ENCODE measurements around the gene CELA2B. TPM values are rescaled to one million over a fixed set of nuclear protein-coding genes. Genes with fewer than 3 reads are reported as not detected.
"Not testable (repeated sequence)": the region's sequence is repeated elsewhere in the genome, so short reads cannot be mapped to it uniquely, and the experiment has no call there.

The CELA2B gene
- total RNA-seq, 3 donors from 2014 or later: not detected

GRCh38 chr1:15483971-15484370 lies 8.1 kb downstream of the CELA2B start:
- H3K9me3 ChIP-seq: no peaks in the 10 kb centered on the region
- no peaks in the 10 kb centered on the region for H3K36me3 ChIP-seq
- no peak for DNase-seq (ENCODE audit: low spot score in 2 of 2)
- H3K4me1 ChIP-seq: no peaks in the 10 kb centered on the region
- no peak for TF ChIP-seq CTCF (IDR thresholded peaks at IDR 0.05)
- no peak for TF ChIP-seq POLR2AphosphoS5 (IDR thresholded peaks at IDR 0.05)
- no peak for TF ChIP-seq POLR2A (IDR thresholded peaks at IDR 0.05)
- no peak overlapping the region for H3K27ac ChIP-seq
- no peaks in the 10 kb centered on the region for H3K27me3 ChIP-seq
- intact Hi-C loops (cut with DNase I; ENCODE audit: low total_unique reads): no loop called here
- no peak overlapping the region for H3K4me3 ChIP-seq

GRCh38 chr1:15484443-15484842 lies 8.5 kb downstream of the CELA2B start:
- H3K36me3 ChIP-seq; H3K27me3 ChIP-seq; intact Hi-C loops (cut with DNase I; ENCODE audit: low total_unique reads); H3K27ac ChIP-seq; DNase-seq (ENCODE audit: low spot score in 2 of 2); H3K4me1 ChIP-seq; H3K4me3 ChIP-seq; H3K9me3 ChIP-seq: not testable (repeated sequence)

GRCh38 chr1:15485636-15486035 lies 9.7 kb downstream of the CELA2B start:
- no peak overlapping the region for H3K4me3 ChIP-seq
- no peak overlapping the region for H3K27ac ChIP-seq
- DNase-seq (ENCODE audit: low spot score in 2 of 2): no peak
- H3K27me3 ChIP-seq: no peaks in the 10 kb centered on the region
- no peaks in the 10 kb centered on the region for H3K36me3 ChIP-seq
- no peaks in the 10 kb centered on the region for H3K4me1 ChIP-seq
- intact Hi-C loops (cut with DNase I; ENCODE audit: low total_unique reads): no loop called here
- H3K9me3 ChIP-seq: no peaks in the 10 kb centered on the region
- TF ChIP-seq POLR2A (IDR thresholded peaks at IDR 0.05): no peak

GRCh38 chr1:15486844-15487610 lies 11.1 kb downstream of the CELA2B start:
- H3K36me3 ChIP-seq; H3K9me3 ChIP-seq; intact Hi-C loops (cut with DNase I; ENCODE audit: low total_unique reads); H3K4me1 ChIP-seq; H3K4me3 ChIP-seq; DNase-seq (ENCODE audit: low spot score in 2 of 2); H3K27me3 ChIP-seq; H3K27ac ChIP-seq: not testable (repeated sequence)

GRCh38 chr1:15488371-15488770 lies 12.5 kb downstream of the CELA2B start:
- no peak for DNase-seq (ENCODE audit: low spot score in 2 of 2)
- no peaks in the 10 kb centered on the region for H3K4me1 ChIP-seq
- H3K27me3 ChIP-seq: no peaks in the 10 kb centered on the region
- intact Hi-C loops (cut with DNase I; ENCODE audit: low total_unique reads): no loop called here
- H3K9me3 ChIP-seq: no peaks in the 10 kb centered on the region
- H3K4me3 ChIP-seq: no peak overlapping the region
- H3K36me3 ChIP-seq: no peaks in the 10 kb centered on the region
- H3K27ac ChIP-seq: no peak overlapping the region
- no peak for TF ChIP-seq CTCF (IDR thresholded peaks at IDR 0.05)
- no peak for TF ChIP-seq POLR2A (IDR thresholded peaks at IDR 0.05)
- TF ChIP-seq POLR2AphosphoS5 (IDR thresholded peaks at IDR 0.05): no peak

GRCh38 chr1:15489052-15489736 lies 13.3 kb downstream of the CELA2B start:
- H3K36me3 ChIP-seq: no peaks in the 10 kb centered on the region
- TF ChIP-seq POLR2A (IDR thresholded peaks at IDR 0.05) (no peak), POLR2AphosphoS5 (IDR thresholded peaks at IDR 0.05) (no peak), CTCF (IDR thresholded peaks at IDR 0.05) (no peak)
- DNase-seq (ENCODE audit: low spot score in 2 of 2): no peak

GRCh38 chr1:15491010-15491409 lies 15.1 kb downstream of the CELA2B start:
- H3K4me1 ChIP-seq; H3K27ac ChIP-seq; intact Hi-C loops (cut with DNase I; ENCODE audit: low total_unique reads); DNase-seq (ENCODE audit: low spot score in 2 of 2); H3K9me3 ChIP-seq; H3K27me3 ChIP-seq; H3K4me3 ChIP-seq; H3K36me3 ChIP-seq: not testable (repeated sequence)

More at GRCh38 chr1:15489052-15489736, 13.3 kb downstream of the CELA2B start:
- Histone ChIP-seq H3K27ac (no peak overlapping the region), H3K4me1 (no peaks in the 10 kb centered on the region), H3K27me3 (no peaks in the 10 kb centered on the region), H3K9me3 (no peaks in the 10 kb centered on the region), H3K4me3 (no peak overlapping the region)
- intact Hi-C loops (cut with DNase I; ENCODE audit: low total_unique reads): no loop called here

Measured in breast epithelium (tissue), 4 donors.